ENCODE results near the gene RECK.
"Not testable (repeated sequence)": the region's sequence is repeated elsewhere in the genome, so short reads cannot be mapped to it uniquely, and the experiment has no call there.

The RECK gene

GRCh38 chr9:36141761-36142160, 105.0 kb downstream of the RECK start:
- DNase-seq, result no peak

- no peak for DNase-seq
Observed at GRCh38 chr9:36142510-36143244, 106.0 kb downstream of the RECK start.

- DNase-seq, result no peak
Observed at GRCh38 chr9:36143245-36143641, 106.5 kb downstream of the RECK start.

- no peak for DNase-seq
Observed at GRCh38 chr9:36144309-36145232, 107.9 kb downstream of the RECK start.

- no peak for DNase-seq
Observed at GRCh38 chr9:36145970-36146369, 109.3 kb downstream of the RECK start.

GRCh38 chr9:36146651-36147050, 109.9 kb downstream of the RECK start:
- DNase-seq, result no peak

- no peak for DNase-seq
Observed at GRCh38 chr9:36147441-36148175, 110.9 kb downstream of the RECK start.

GRCh38 chr9:36148311-36149051, 111.8 kb downstream of the RECK start:
- peak; percentile 97 for DNase-seq

GRCh38 chr9:36149197-36149596, 112.5 kb downstream of the RECK start:
- peak; percentile 80 for DNase-seq

GRCh38 chr9:36150574-36151315, 114.0 kb downstream of the RECK start:
- DNase-seq, result peak; percentile 34

- DNase-seq, result peak; percentile 79
Observed at GRCh38 chr9:36151316-36152210, 114.8 kb downstream of the RECK start.

- DNase-seq, result no peak
Observed at GRCh38 chr9:36152741-36153438, 116.2 kb downstream of the RECK start.

- DNase-seq, result no peak
Observed at GRCh38 chr9:36153746-36154145, 117.0 kb downstream of the RECK start.

GRCh38 chr9:36154331-36154952, 117.7 kb downstream of the RECK start:
- DNase-seq, result peak; percentile 54

- DNase-seq, result no peak
Observed at GRCh38 chr9:36156116-36156515, 119.4 kb downstream of the RECK start.

- no peak for DNase-seq
Observed at GRCh38 chr9:36158122-36158521, 121.4 kb downstream of the RECK start.

GRCh38 chr9:36158917-36159316, 122.2 kb downstream of the RECK start:
- DNase-seq, result peak; percentile 58

GRCh38 chr9:36159509-36159908, 122.8 kb downstream of the RECK start:
- DNase-seq, result not testable (repeated sequence)

GRCh38 chr9:36160126-36160525, 123.4 kb downstream of the RECK start:
- not testable (repeated sequence) for DNase-seq

- peak; percentile 51 for DNase-seq
Observed at GRCh38 chr9:36161187-36161586, 124.5 kb downstream of the RECK start.

Measured in fibroblast of skin of right quadriceps (primary cell).